PC-9 (cell line): Measurements from ENCODE around the gene SEC14L3. TPM values are rescaled to one million over a fixed set of nuclear protein-coding genes. Genes with fewer than 3 reads are reported as not detected.

Source experiments
- BruUV-seq: library from RNA; stranded (reverse); fragments of 400-500 nt; replicated peaks from 2 replicates; lab custom pipeline; 2021; lab: Mats Ljungman, UMichigan
- CTCF ChIA-PET: fragments of 300-600 bp; sonication (Branson Sonifier 250); formaldehyde crosslinking; loops from one replicate; lab custom pipeline; 2022; ENCODE audit warnings: antibody characterized with exemption; lab: Charles Lee
- POLR2A ChIA-PET: fragments of 300-600 bp; sonication (Branson Sonifier 250); formaldehyde crosslinking; loops from one replicate; lab custom pipeline; 2022; ENCODE audit warnings: antibody characterized with exemption; ENCODE audit not compliant: unreplicated experiment; lab: Charles Lee
- DNase-seq, 2 experiments: peaks; one replicate each; pipeline versions ENCODE4 v3.0.0 to v3.0.0-alpha.2; 2015 to 2022; ENCODE audit warnings: mixed read lengths in 1 of 2
- H2AFZ ChIP-seq: fragments of 200-600 bp; sonication (generic); 2 replicates; pipeline ENCODE4 v1.8.1; 2017; ENCODE audit warnings: antibody characterized with exemption
- H3F3A ChIP-seq: fragments of 200-600 bp; sonication (generic); 2 replicates; pipeline ENCODE4 v1.8.1; 2017; ENCODE audit warnings: antibody characterized with exemption, mild to moderate bottlenecking, low read depth; ENCODE audit not compliant: insufficient read depth
- H3K27ac ChIP-seq: fragments of 200-600 bp; sonication (generic); 2 replicates; pipeline ENCODE4 v1.6.1; 2016; ENCODE audit warnings: mixed run types
- H3K27me3 ChIP-seq: fragments of 200-600 bp; sonication (generic); 2 replicates; pipeline ENCODE4 v1.6.1; 2016; ENCODE audit warnings: low read depth, mixed run types; ENCODE audit not compliant: insufficient read depth
- H3K36me3 ChIP-seq: fragments of 200-600 bp; sonication (generic); 2 replicates; pipeline ENCODE4 v1.6.1; 2016; ENCODE audit warnings: low read depth, mixed run types
- H3K4me1 ChIP-seq: fragments of 200-600 bp; sonication (generic); replicated peaks from 2 replicates; pipeline ENCODE4 v1.6.1; 2016; ENCODE audit warnings: mixed run types; ENCODE audit not compliant: insufficient read depth
- H3K4me2 ChIP-seq: fragments of 200-600 bp; sonication (generic); 2 replicates; pipeline ENCODE4 v1.6.1; 2017; ENCODE audit warnings: mixed run types
- H3K4me3 ChIP-seq: fragments of 200-600 bp; sonication (generic); 2 replicates; pipeline ENCODE4 v1.6.1; 2016; ENCODE audit warnings: mixed run types
- H3K79me2 ChIP-seq: fragments of 200-600 bp; sonication (generic); 2 replicates; pipeline ENCODE4 v1.6.1; 2017; ENCODE audit warnings: low read depth, mixed run types
- H3K9me2 ChIP-seq: fragments of 200-600 bp; sonication (generic); 2 replicates; pipeline ENCODE4 v1.8.1; 2017; ENCODE audit warnings: mild to moderate bottlenecking; ENCODE audit not compliant: insufficient read depth
- H3K9me3 ChIP-seq: fragments of 200-600 bp; sonication (generic); 2 replicates; pipeline ENCODE4 v1.8.1; 2016; ENCODE audit warnings: low read depth; ENCODE audit not compliant: insufficient read depth
- H4K20me1 ChIP-seq: fragments of 200-600 bp; sonication (generic); 2 replicates; pipeline ENCODE4 v1.8.1; 2017; ENCODE audit not compliant: insufficient read depth
- CTCF ChIP-seq: fragments of 200-600 bp; sonication (generic); conservative IDR thresholded peaks from 2 replicates; pipeline ENCODE4 v1.6.1; 2017; ENCODE audit warnings: mixed run types, antibody characterized with exemption, mild to moderate bottlenecking, moderate library complexity
- EZH2 ChIP-seq: fragments of 200-600 bp; sonication (generic); IDR thresholded peaks from 2 replicates; pipeline ENCODE4 v1.8.0; 2017; ENCODE audit warnings: antibody characterized with exemption, low read depth
- intact Hi-C: fragments of 100-400 bp; cut with micrococcal nuclease; formaldehyde crosslinking; loops from one replicate; pipeline ENCODE4 v1.10.0; 2022; ENCODE audit not compliant: unreplicated experiment
- total RNA-seq: library from RNA; stranded (reverse); gene quantifications from 2 replicates; pipeline ENCODE4 v1.2.3, GENCODE V29; 2021

Gene SEC14L3
- total RNA-seq, 1 experiment from 2014 or later, result not detected

DNA sequence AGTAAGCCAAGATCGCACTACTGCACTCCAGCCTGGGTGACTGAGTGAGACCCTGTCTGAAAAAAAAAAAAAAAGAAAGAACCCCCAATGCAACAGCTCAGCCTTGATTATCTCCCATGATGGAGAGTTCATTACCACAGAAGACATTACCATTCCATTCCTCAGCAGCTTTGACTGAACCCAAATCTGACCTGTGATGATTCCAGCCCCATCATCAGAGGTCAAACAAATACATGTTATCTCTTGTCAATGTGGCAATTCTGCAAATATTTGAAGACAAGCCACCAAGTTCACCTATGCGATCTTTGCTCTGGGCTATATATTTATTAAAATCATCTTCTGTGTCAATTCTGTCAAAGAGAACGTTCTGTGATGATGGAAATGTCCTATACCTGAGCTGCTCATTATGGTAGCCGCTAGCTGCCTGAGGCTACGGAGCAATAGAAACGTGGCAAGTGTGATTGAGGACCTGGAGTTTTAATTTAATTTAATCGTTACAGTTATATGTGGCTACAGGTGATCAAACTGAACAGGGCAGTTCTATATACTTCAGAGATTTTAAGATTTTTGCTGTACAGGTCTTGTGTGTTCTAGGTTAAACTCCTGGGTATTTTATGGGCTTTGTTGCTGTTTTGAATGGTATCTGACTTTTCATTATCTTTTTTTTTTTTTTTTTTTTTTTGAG is 25.8 kb upstream of the SEC14L3 start:
- CTCF ChIA-PET, result no interaction called here

DNA sequence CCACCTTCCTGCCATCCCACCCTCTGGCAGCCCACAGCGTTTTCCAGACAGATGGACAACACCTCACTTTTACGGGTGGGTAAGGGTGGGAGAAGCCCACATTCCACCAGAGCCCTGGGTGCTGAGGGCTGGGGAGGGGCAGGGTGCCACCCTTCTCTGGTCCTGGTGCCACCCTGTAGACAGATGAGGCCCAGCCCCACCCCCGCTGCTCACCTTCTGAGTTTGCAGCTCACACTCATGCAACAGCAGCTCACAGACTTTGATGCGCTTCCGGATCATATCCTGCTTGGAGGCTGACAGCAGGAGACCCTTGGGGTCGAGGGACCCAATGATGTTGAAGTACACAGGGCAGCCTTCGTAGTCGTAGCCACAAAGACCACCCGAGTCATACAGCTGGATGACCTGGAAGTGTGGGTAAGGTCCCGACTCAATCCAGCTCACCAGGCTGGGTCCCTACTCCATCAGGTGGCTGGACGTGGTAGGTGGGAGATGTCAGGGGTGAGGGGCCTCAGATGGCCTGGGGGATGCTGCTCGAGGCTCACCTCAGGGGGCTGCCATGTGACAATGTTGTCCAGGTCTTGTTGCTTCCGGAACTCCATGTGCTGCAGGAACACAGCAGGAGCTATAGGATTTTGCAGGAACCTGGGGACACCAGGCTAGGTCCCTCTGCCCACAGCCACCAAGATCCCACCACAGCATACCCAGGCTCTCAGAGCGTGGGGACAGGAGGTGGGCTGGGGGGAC is 23.4 kb upstream of the SEC14L3 start:
- no peaks in the 10 kb centered on the region for H3K9me2 ChIP-seq
- no peak for DNase-seq
- BruUV-seq, result no TSS peak
- peaks cover 11% of the 10 kb centered on the region; the same call in 1 of the 2 replicates for H3K27me3 ChIP-seq
- H3K4me3 ChIP-seq, result no peak overlapping the region
- no peaks in the 10 kb centered on the region; the same call in 1 of the 2 replicates for H4K20me1 ChIP-seq
- no peak overlapping the region for H2AFZ ChIP-seq
- no peaks in the 10 kb centered on the region for H3K36me3 ChIP-seq
- H3K9me3 ChIP-seq, result no peaks in the 10 kb centered on the region
- no peak overlapping the region for H3K4me2 ChIP-seq
- H3F3A ChIP-seq, result no peaks in the 10 kb centered on the region
- H3K4me1 ChIP-seq, result no peaks in the 10 kb centered on the region
- CTCF ChIA-PET, result no interaction called here
- no peak overlapping the region for H3K27ac ChIP-seq
- intact Hi-C loops, result no loop called here
- no peaks in the 10 kb centered on the region for H3K79me2 ChIP-seq
- POLR2A ChIA-PET, result no interaction called here
- no peak for TF ChIP-seq CTCF
- TF ChIP-seq EZH2, result no peak

More for the DNA sequence above, 25.8 kb upstream of the SEC14L3 start:
- Histone ChIP-seq H3K4me3 (no peak overlapping the region), H3K4me2 (no peak overlapping the region), H3K79me2 (no peaks in the 10 kb centered on the region), H3K9me3 (no peaks in the 10 kb centered on the region), H3K9me2 (no peaks in the 10 kb centered on the region), H3F3A (no peaks in the 10 kb centered on the region), H3K27ac (no peak overlapping the region), H4K20me1 (no peaks in the 10 kb centered on the region; the same call in 1 of the 2 replicates), H3K27me3 (peaks cover 11% of the 10 kb centered on the region; the same call in 1 of the 2 replicates), H2AFZ (no peak overlapping the region), H3K4me1 (no peaks in the 10 kb centered on the region), H3K36me3 (no peaks in the 10 kb centered on the region)
- no peak for DNase-seq
- intact Hi-C loops, result no loop called here
- POLR2A ChIA-PET, result no interaction called here
- TF ChIP-seq EZH2 (no peak), CTCF (no peak)
- BruUV-seq, result no TSS peak

- ChIA-PET CTCF (interaction anchor here (0.6 to 0.7 kb wide), 2 partner anchors 32 to 1028 kb away, joined by 6 read pairs; no protein-coding TSS in a partner anchor), POLR2A (no interaction called here)
- H3K27ac ChIP-seq, result no peak overlapping the region
- TF ChIP-seq CTCF (no peak), EZH2 (no peak)
- H3K4me3 ChIP-seq, result no peak overlapping the region
- no peaks in the 10 kb centered on the region; the same call in 1 of the 2 replicates for H4K20me1 ChIP-seq
- no peak overlapping the region for H2AFZ ChIP-seq
- H3K9me3 ChIP-seq, result no peaks in the 10 kb centered on the region
- H3K9me2 ChIP-seq, result no peaks in the 10 kb centered on the region
- H3K79me2 ChIP-seq, result no peaks in the 10 kb centered on the region
- peaks cover 11% of the 10 kb centered on the region; the same call in 1 of the 2 replicates for H3K27me3 ChIP-seq
- no peaks in the 10 kb centered on the region for H3K4me1 ChIP-seq
- no peak overlapping the region for H3K4me2 ChIP-seq
- no peaks in the 10 kb centered on the region for H3F3A ChIP-seq
- no peak for DNase-seq
- BruUV-seq, result no TSS peak
- H3K36me3 ChIP-seq, result no peaks in the 10 kb centered on the region
- intact Hi-C loops, result no loop called here
Observed at GRCh38 chr22:30492144-30492543, 20.3 kb upstream of the SEC14L3 start.
